Stimulated activated CD4-positive, alpha-beta T cell treated with anti-CD3 and anti-CD28 coated beads, Interleukin-12 subunit alpha, Interleukin-12 subunit beta, amount 100 ng/mL, for 48 hours (primary cell): Measurements from ENCODE around the gene RNU1-4.
"Not testable (repeated sequence)": the region's sequence is repeated elsewhere in the genome, so short reads cannot be mapped to it uniquely, and the experiment has no call there.

Experiments used
- DNase-seq, 3 donors: peaks; one replicate each; pipeline ENCODE4 v3.0.0-alpha.2; 2020; ENCODE audit warnings: low read depth in 2 of 3, low spot score in 1 of 3

RNU1-4 gene

DNA sequence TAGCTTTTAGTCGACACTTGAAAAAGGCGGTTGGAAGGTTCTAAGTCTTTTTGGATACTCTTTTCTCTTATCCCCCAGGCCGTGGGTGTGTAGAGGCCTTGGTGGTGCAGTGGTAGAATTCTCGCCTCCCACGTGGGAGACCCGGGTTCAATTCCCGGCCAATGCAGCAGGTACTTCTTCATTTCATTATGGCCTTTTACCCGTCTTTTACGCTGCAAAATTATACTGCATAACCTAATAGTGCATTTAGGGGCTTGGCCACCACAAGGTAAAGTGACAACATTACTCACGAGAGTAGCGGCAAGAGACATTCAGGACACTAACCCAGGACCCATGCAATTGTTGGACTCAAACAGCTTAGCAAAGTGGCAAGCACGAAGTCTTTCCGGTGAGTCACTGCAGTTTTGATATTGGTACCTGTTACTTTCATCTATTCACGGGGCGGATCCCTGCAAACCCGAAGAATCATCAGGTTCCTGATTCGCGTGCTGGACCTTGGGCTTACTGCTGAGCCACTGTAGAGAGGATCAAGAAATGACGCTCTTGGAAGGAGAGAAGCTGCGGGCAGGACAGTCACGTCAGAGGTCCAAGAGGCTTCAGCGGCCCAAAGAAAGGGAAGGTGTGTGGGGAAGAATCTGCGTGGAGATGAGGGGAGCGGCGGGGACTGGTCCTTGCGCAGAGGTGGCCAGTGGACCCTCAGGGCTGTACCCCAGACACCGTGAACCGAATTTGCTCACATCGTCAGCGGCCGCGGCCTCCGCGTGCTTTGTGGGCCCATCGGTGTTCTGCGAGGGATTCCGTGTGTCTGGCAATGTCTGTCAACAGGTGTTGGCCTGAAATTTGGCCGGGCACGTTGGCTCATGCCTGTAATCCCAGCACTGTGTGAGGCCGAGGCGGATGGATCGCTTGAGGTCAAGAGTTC, 12.9 kb upstream of the RNU1-4 start:
- peak; percentile 62 to 77 (median 75) for DNase-seq

- DNase-seq: not testable (repeated sequence)
Observed at GRCh38 chr1:16728243-16728949, 11.9 kb upstream of the RNU1-4 start.

- DNase-seq: not testable (repeated sequence)
Observed at GRCh38 chr1:16732254-16732896, 7.9 kb upstream of the RNU1-4 start.

- DNase-seq: not testable (repeated sequence)
Observed at GRCh38 chr1:16741230-16741629, 914 bp downstream of the RNU1-4 start.

DNA sequence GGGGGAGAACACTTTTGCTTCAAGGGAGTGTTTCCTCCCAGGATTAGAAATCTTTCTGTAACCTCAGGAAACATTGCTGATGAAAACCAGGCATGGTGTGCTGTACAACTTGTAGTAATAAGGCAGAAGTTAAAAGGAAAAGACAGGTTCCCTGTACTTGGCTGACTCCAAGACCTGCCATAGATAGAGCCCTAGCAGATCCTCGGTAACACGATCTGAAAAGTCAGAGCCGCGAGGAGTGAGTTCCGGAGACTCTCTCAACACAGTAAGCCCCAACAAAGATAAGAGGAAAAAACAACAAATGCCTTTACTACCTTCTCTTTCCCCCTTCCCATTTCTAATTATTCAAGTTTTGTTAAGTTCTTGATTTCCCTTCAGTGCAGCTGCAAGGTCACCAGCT, 7.3 kb downstream of the RNU1-4 start:
- not testable (repeated sequence) for DNase-seq

GRCh38 chr1:16748710-16749109, 8.4 kb downstream of the RNU1-4 start:
- DNase-seq: not testable (repeated sequence)

DNA sequence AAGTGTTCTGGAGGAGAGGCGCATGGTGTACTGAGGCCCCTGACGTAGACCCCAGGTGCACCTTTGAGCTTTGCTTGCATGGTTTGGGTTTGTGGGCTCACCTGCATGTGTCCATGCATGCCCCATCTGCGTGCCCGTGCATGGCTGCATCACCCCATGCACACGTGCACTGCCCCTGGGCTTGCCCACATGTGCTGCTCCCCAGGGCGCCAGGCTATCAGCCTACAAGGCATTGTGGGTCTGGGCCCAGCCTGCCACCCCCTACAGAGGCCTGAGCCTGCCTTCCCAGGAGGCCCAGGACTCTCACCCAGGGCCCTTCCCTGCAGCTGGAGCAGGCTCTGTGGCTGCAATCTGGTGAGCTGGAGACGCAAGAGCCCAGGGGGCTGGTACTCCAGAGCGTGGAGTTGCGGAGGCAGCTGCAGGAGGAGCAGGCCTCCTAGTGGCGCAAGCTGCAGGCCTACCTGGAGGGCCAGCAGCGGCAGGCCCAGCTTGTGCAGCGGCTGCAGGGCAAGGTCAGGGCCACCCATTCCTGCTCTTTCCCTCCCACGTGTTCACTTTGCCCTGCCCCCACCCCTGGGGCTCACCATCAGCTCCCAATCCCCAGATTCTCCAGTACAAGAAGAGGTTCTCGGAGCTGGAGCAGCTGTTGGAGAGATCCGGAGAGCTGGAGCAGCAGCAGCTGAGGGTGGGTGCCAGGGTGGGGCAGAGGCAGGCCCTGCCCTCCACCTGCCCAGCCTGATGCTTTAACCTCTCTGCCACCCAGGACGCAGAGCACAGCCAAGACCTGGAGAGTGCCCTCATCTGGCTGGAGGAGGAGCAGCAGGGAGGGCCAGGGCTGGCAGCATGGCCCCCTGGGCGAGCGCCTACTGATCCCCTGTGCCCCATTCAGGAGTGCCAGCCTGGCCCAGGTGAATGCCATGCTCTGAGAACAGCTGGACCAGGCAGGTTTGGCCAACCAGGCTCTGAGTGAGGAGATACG, 9.9 kb downstream of the RNU1-4 start:
- not testable (repeated sequence) for DNase-seq

- not testable (repeated sequence) for DNase-seq
Observed at GRCh38 chr1:16752770-16753169, 12.5 kb downstream of the RNU1-4 start.

- DNase-seq: not testable (repeated sequence)
Observed at GRCh38 chr1:16755385-16755784, 15.1 kb downstream of the RNU1-4 start.

DNA sequence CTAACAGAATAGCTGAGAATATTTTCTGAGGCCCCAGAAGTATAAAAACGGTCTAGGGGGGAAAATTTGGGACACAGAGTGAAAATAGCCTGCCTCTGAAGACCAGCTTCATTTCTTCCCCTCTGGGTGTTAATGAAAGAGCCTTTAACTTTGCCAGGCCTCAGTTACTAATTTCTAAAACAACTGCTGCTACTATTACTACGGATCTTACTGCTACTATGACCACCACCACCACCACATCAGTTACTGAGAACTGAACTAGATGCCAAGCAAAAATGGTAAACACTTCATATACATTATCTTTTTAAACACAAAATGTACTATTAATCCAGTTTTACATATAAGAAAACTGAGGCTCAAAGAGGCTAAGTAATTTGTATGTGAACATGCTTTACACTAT, 15.6 kb downstream of the RNU1-4 start:
- DNase-seq: not testable (repeated sequence)

GRCh38 chr1:16757574-16757973, 17.3 kb downstream of the RNU1-4 start:
- not testable (repeated sequence) for DNase-seq

DNA sequence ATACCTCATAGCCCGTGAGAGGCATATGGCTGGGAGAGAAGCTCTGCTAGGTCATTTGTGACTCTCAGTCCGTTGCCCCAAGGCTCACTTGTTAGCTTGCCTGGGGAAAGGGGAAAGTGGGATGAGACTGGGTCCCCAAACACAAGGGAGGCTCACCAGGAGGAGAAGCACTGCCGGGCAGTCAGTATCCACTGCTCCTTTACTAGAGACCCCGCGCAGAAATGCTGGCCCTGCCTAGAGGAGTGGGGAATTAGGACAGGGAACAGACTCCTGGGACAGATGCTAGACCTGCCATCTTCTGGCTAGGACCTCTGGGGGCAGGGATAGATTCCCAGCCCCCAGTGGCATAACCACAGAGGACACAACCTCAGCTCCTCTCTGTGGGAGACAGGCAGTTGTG, 17.7 kb downstream of the RNU1-4 start:
- not testable (repeated sequence) for DNase-seq

DNA sequence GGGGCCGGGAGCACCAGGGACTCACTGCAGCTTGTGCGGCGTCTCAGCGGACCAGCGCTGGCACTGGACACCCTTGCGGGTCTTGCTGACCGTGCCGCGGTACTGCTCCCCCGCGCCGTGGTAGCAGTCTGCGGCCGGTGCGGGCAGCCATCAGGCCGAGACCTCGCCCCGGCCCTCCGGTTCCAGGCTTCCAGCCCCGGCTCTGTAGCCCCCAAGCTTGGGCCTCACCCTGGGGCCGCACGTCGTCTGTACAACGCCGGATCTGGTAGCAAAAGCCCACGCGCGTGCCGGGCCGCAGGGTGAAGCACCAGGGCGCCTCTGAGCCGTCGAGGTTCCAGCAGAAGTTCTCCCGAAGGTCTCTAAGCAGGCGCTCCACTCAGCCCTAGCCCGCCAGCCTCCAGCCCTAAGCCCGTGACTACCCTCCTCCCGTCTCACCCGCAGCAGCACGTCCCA, 18.8 kb downstream of the RNU1-4 start:
- DNase-seq: not testable (repeated sequence)

DNA sequence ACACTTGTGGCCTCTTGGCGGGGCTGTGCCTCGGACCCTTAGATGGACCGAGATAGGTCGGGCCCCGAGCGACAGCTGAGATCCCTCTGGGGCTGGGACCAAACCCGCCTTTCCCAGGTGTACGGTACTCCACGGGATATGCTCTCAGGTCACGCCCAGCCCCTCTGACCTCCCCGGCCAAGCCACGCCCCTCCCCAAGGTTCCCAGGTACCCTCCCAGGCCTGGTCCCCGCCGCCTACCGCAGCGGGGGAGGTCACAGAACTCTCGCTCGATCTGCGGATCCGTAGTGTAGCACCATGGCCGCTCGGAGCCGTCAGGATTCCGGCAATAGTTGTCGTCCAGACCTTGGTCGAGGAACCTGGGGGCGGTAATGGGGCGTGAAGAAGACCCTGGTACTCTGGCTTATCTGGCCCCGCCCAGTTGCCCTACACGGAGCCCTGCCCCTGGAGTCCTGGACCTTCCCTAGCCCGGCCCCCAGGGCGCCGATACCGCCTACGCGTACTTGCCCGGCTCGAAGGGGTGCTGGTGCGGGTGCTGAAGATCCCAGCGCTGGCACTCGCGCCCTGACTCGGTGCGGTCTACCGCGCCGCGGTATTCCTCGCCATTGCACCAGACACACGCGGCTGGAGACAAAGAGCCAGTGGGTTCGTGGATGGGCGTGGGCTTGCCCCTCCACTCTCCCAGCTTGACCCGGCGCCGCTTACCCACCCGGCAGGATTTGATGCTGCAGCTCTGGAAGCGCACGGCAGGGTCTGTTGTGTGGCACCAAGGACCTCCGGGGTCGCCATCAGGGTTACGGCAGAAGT, 19.5 kb downstream of the RNU1-4 start:
- not testable (repeated sequence) for DNase-seq

GRCh38 chr1:16760456-16760765, 20.1 kb downstream of the RNU1-4 start:
- DNase-seq: not testable (repeated sequence)

DNA sequence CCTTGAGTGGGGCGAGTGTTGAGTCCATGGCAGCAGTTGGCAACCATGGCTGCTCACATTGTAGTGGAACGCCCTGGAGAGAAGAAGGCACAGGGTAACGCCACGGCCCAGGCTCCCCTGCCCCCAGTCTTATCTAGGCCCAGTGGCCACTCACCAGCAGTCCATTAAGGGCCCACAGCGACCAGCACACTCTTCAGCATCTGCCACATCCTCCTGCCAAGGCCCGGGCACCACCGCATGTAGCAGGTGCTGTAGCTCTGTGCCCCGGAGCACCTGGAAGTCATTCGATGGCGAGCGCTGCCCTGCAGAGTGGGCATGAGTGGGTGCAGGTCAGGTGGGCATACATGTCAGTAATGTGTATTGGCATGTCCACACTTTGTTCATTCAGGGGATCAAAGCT, 20.5 kb downstream of the RNU1-4 start:
- DNase-seq: not testable (repeated sequence)

DNA sequence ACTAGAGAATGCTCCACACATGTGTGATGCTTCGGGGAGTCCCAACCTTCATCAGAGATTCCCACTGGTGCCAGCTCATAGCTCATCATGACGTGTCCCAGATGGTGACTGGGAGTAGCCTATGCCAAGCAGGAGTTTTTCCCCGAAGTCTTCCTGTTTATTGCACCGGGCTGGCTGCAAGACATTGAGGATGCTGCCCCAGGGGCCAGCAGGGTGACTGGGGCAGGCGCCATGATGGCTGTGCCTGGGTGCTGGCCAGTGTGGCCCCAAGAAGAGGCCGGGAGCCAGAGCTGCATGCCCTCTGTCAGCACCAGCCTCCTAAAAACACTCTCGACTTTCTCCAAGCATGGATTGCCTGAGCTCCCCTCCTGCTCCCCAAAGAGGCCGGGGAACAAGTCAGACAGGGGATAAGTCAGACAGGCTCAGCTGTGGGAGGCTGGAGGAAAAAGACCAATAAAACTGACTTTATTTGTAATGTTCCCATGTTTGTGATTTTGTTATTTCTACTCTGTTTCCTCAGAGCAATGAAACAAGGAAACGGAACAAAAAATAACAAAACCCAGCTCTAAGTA, 24.0 kb downstream of the RNU1-4 start:
- DNase-seq: not testable (repeated sequence)

GRCh38 chr1:16764820-16765655, 24.7 kb downstream of the RNU1-4 start:
- not testable (repeated sequence) for DNase-seq
